SU-DHL-6 (cell line): ENCODE measurements around the gene CFAP20DC.
"Not testable (repeated sequence)": the region's sequence is repeated elsewhere in the genome, so short reads cannot be mapped to it uniquely, and the experiment has no call there.

Source experiments
- H2AFZ ChIP-seq: fragments of 200-600 bp; sonication (generic); 2 replicates; pipeline ENCODE4 v1.6.1; 2014; ENCODE audit warnings: low read depth, mild to moderate bottlenecking, moderate library complexity, mixed read lengths, antibody characterized with exemption, low read length; ENCODE audit not compliant: severe bottlenecking
- H3F3A ChIP-seq: fragments of 200-600 bp; shearing (Covaris generic); 2 replicates; pipeline ENCODE4 v1.6.0; 2016; ENCODE audit warnings: antibody characterized with exemption, mild to moderate bottlenecking; ENCODE audit not compliant: insufficient read depth
- H3K27ac ChIP-seq: fragments of 200-600 bp; sonication (generic); 2 replicates; pipeline ENCODE4 v1.5.1; 2016; ENCODE audit warnings: low read depth, mild to moderate bottlenecking, low read length, moderate library complexity, mixed read lengths
- H3K27me3 ChIP-seq: fragments of 200-600 bp; sonication (generic), shearing (Covaris generic); 2 replicates; pipeline ENCODE4 v1.6.0; 2014; ENCODE audit warnings: mild to moderate bottlenecking, low read length
- H3K36me3 ChIP-seq: fragments of 200-600 bp; sonication (generic); 2 replicates; pipeline ENCODE4 v1.6.1; 2014; ENCODE audit warnings: mild to moderate bottlenecking, low read length, mixed read lengths
- H3K4me2 ChIP-seq: fragments of 300-600, 200-600 bp; shearing (Covaris generic), sonication (generic); 2 replicates; pipeline ENCODE4 v1.6.0; 2014; ENCODE audit warnings: low read length, low read depth, mild to moderate bottlenecking; ENCODE audit not compliant: poor library complexity, severe bottlenecking
- H3K4me3 ChIP-seq: fragments of 200-600 bp; sonication (generic); 2 replicates; pipeline ENCODE4 v1.5.1; 2014; ENCODE audit warnings: antibody characterized with exemption, low read length, mild to moderate bottlenecking, mixed read lengths; ENCODE audit not compliant: insufficient read depth, poor library complexity, severe bottlenecking
- H3K79me2 ChIP-seq: fragments of 200-600 bp; sonication (generic); 2 replicates; pipeline ENCODE4 v1.6.1; 2014; ENCODE audit warnings: mild to moderate bottlenecking, low read length, moderate library complexity; ENCODE audit not compliant: insufficient read depth
- H3K9ac ChIP-seq: fragments of 200-600 bp; sonication (generic); 2 replicates; pipeline ENCODE4 v1.7.0; 2014; ENCODE audit warnings: mild to moderate bottlenecking, low read length
- H3K9me2 ChIP-seq: fragments of 200-600 bp; sonication (generic); replicated peaks from 2 replicates; pipeline ENCODE4 v1.6.1; 2014; ENCODE audit warnings: low read length; ENCODE audit not compliant: insufficient read depth
- H3K9me3 ChIP-seq: fragments of 200-600 bp; sonication (generic); 2 replicates; pipeline ENCODE4 v1.6.1; 2014; ENCODE audit warnings: low read length, mixed read lengths; ENCODE audit not compliant: insufficient read depth
- H4K20me1 ChIP-seq: fragments of 200-600 bp; sonication (generic); 2 replicates; pipeline ENCODE4 v1.6.1; 2014; ENCODE audit warnings: low read depth, mild to moderate bottlenecking, antibody characterized with exemption, low read length, moderate library complexity, mixed read lengths
- EZH2phosphoT487 ChIP-seq: fragments of 200-600 bp; sonication (generic), shearing (Covaris generic); conservative IDR thresholded peaks from 2 replicates; pipeline ENCODE4 v1.6.1; 2018; ENCODE audit warnings: mild to moderate bottlenecking, antibody characterized with exemption, low read length, moderate library complexity, mixed read lengths
- TF ChIP-seq, protein P1 (sequence below): fragments of 200-600 bp; sonication (generic); IDR thresholded peaks from one replicate; pipeline ENCODE4 v1.5.1; 2017; ENCODE audit warnings: antibody characterized with exemption, mild to moderate bottlenecking, low read length, moderate library complexity; ENCODE audit not compliant: insufficient read depth, poor library complexity, severe bottlenecking

Gene CFAP20DC

GRCh38 chr3:58697561-58697960 lies 352.3 kb downstream of the CFAP20DC start:
- no peaks in the 10 kb centered on the region for H3K9me2 ChIP-seq

DNA sequence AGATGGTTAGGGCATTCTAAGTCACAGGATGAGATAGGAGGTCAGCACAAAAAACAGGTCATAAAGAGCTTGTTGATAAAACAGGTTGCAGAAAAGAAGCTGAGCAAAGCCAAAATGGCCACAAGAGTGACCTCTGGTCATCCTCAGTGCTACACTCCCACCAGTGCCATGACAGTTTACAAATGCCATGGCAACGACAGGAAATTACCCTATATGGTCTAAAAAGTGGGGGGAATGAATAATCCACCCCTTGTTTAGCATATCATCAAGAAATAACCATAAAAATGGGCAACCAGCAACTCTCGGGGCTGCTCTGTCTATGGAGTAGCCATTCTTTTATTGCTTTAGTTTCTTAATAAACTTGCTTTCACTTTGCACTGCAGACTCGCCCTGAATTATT lies 353.0 kb downstream of the CFAP20DC start:
- not testable (repeated sequence) for H3K27ac ChIP-seq, H3K4me3 ChIP-seq, H3F3A ChIP-seq, H3K9me3 ChIP-seq, H3K36me3 ChIP-seq, H2AFZ ChIP-seq, H3K4me2 ChIP-seq, H4K20me1 ChIP-seq, H3K27me3 ChIP-seq, H3K9ac ChIP-seq, H3K9me2 ChIP-seq, H3K79me2 ChIP-seq

More at GRCh38 chr3:58697561-58697960, 352.3 kb downstream of the CFAP20DC start:
- Histone ChIP-seq H3K9me3 (no peaks in the 10 kb centered on the region; the same call in 1 of the 2 replicates), H3K9ac (no peak overlapping the region), H3F3A (no peaks in the 10 kb centered on the region), H3K4me3 (no peak overlapping the region), H2AFZ (no peak overlapping the region), H3K36me3 (no peaks in the 10 kb centered on the region), H3K27ac (no peak overlapping the region), H3K4me2 (no peak overlapping the region), H3K27me3 (no peaks in the 10 kb centered on the region), H4K20me1 (no peaks in the 10 kb centered on the region), H3K79me2 (no peaks in the 10 kb centered on the region)
- TF ChIP-seq, protein P1, sequence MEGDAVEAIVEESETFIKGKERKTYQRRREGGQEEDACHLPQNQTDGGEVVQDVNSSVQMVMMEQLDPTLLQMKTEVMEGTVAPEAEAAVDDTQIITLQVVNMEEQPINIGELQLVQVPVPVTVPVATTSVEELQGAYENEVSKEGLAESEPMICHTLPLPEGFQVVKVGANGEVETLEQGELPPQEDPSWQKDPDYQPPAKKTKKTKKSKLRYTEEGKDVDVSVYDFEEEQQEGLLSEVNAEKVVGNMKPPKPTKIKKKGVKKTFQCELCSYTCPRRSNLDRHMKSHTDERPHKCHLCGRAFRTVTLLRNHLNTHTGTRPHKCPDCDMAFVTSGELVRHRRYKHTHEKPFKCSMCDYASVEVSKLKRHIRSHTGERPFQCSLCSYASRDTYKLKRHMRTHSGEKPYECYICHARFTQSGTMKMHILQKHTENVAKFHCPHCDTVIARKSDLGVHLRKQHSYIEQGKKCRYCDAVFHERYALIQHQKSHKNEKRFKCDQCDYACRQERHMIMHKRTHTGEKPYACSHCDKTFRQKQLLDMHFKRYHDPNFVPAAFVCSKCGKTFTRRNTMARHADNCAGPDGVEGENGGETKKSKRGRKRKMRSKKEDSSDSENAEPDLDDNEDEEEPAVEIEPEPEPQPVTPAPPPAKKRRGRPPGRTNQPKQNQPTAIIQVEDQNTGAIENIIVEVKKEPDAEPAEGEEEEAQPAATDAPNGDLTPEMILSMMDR: no peak
- TF ChIP-seq EZH2phosphoT487: no peak

DNA sequence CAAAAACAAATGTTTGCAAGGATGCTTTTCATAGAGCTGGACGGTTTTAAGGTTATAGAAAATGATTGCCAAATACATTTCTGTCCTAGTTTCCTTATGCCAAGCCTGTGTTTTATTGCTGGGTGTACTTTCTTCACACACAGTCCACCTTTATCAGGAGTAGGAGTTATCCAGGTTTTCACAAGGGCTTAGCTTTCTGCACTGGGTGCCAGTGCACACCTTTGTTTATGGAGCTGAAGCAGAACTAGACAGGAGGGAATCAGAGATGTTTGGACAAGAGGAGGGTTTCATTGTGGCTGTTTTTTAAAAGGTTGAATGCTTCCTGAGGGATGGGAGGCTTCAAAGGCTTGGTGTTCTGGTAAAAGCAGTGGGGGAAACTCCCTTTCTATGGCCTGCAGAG lies 353.7 kb downstream of the CFAP20DC start:
- no peak overlapping the region for H2AFZ ChIP-seq
- no peak overlapping the region for H3K4me3 ChIP-seq
- no peak overlapping the region for H3K9ac ChIP-seq
- no peaks in the 10 kb centered on the region for H3F3A ChIP-seq
- no peak overlapping the region for H3K4me2 ChIP-seq
- no peaks in the 10 kb centered on the region for H4K20me1 ChIP-seq
- no peaks in the 10 kb centered on the region for H3K79me2 ChIP-seq
- H3K36me3 ChIP-seq: no peaks in the 10 kb centered on the region
- H3K9me2 ChIP-seq: no peaks in the 10 kb centered on the region
- H3K9me3 ChIP-seq: peaks cover 11% of the 10 kb centered on the region; the same call in 1 of the 2 replicates
- TF ChIP-seq, protein P1: no peak
- TF ChIP-seq EZH2phosphoT487: no peak
- no peaks in the 10 kb centered on the region for H3K27me3 ChIP-seq
- H3K27ac ChIP-seq: no peak overlapping the region

- not testable (repeated sequence) for H2AFZ ChIP-seq, H3K4me3 ChIP-seq, H3F3A ChIP-seq, H3K27me3 ChIP-seq, H3K9ac ChIP-seq, H3K79me2 ChIP-seq, H3K9me2 ChIP-seq, H3K4me2 ChIP-seq, H3K27ac ChIP-seq, H3K36me3 ChIP-seq, H4K20me1 ChIP-seq
- H3K9me3 ChIP-seq: peaks cover 13% of the 10 kb centered on the region; the same call in 1 of the 2 replicates
Measured at GRCh38 chr3:58695284-58695683, 354.5 kb downstream of the CFAP20DC start.
